Measurements from ENCODE around the gene ALDH8A1.

GRCh38 chr6:134992155-134992554 is 42.3 kb upstream of the ALDH8A1 start:
- no peak for TF ChIP-seq CTCF (IDR thresholded peaks at IDR 0.05)
- TF ChIP-seq POLR2AphosphoS5 (IDR thresholded peaks at IDR 0.05; ENCODE audit: low read depth, low read length) = no peak
- no peak for TF ChIP-seq REST (IDR thresholded peaks at IDR 0.05; ENCODE audit: insufficient read depth in 1 of 2, low read depth in 2 of 2, low read length in 1 of 2)
- TF ChIP-seq SIN3A (IDR thresholded peaks at IDR 0.05; ENCODE audit: borderline replicate concordance, insufficient read depth, low read depth, low read length) = no peak
- TF ChIP-seq TCF7L2 (IDR thresholded peaks at IDR 0.05; ENCODE audit: low read depth, low read length) = no peak
